Renal pelvis (tissue), 4 donors: ENCODE data around the gene IDH3G. TPM values are rescaled to one million over a fixed set of nuclear protein-coding genes. Genes with fewer than 3 reads are reported as not detected.
"Not testable (repeated sequence)": the region's sequence is repeated elsewhere in the genome, so short reads cannot be mapped to it uniquely, and the experiment has no call there.

Experiments used
- DNase-seq: peaks from one replicate; pipeline ENCODE4 v3.0.0-alpha.2; 2013
- polyA plus RNA-seq, 3 donors: library from polyadenylated mRNA; unstranded; fragments of 120-200 nt; gene quantifications; one replicate each; pipeline ENCODE4 v1.2.1, GENCODE V29; 2013; ENCODE audit not compliant: insufficient read length in 3 of 3

IDH3G gene
- polyA plus RNA-seq, 3 donors, result 87.3 to 103 (median 90.1) TPM

- DNase-seq, result no peak
Measured at GRCh38 chrX:153818571-153819383, 24.6 kb upstream of the IDH3G start.

GRCh38 chrX:153818064-153818463 lies 23.9 kb upstream of the IDH3G start:
- not testable (repeated sequence) for DNase-seq

GRCh38 chrX:153816831-153817690 lies 22.9 kb upstream of the IDH3G start:
- DNase-seq, result no peak

GRCh38 chrX:153814591-153815315 lies 20.6 kb upstream of the IDH3G start:
- DNase-seq, result no peak

- DNase-seq, result no peak
Measured at GRCh38 chrX:153813161-153813560, 19.0 kb upstream of the IDH3G start.

- no peak for DNase-seq
Measured at GRCh38 chrX:153812220-153812619, 18.0 kb upstream of the IDH3G start.

GRCh38 chrX:153807976-153808375 lies 13.8 kb upstream of the IDH3G start:
- no peak for DNase-seq

GRCh38 chrX:153806999-153807575 lies 12.9 kb upstream of the IDH3G start:
- DNase-seq, result no peak

GRCh38 chrX:153805436-153805835 lies 11.3 kb upstream of the IDH3G start:
- no peak for DNase-seq

- no peak for DNase-seq
Measured at GRCh38 chrX:153804621-153805020, 10.4 kb upstream of the IDH3G start.

GRCh38 chrX:153804100-153804595 lies 10.0 kb upstream of the IDH3G start:
- DNase-seq, result no peak

GRCh38 chrX:153803211-153804099 lies 9.3 kb upstream of the IDH3G start:
- no peak for DNase-seq

- no peak for DNase-seq
Measured at GRCh38 chrX:153802513-153803045, 8.4 kb upstream of the IDH3G start.

- no peak for DNase-seq
Measured at GRCh38 chrX:153801669-153802068, 7.5 kb upstream of the IDH3G start.

GRCh38 chrX:153800746-153801145 lies 6.6 kb upstream of the IDH3G start:
- DNase-seq, result no peak

GRCh38 chrX:153800177-153800722 lies 6.1 kb upstream of the IDH3G start:
- no peak for DNase-seq

GRCh38 chrX:153799326-153799725 lies 5.2 kb upstream of the IDH3G start:
- DNase-seq, result no peak

- DNase-seq, result no peak
Measured at GRCh38 chrX:153797415-153798015, 3.3 kb upstream of the IDH3G start.
